Measurements from ENCODE around the gene AOPEP. TPM values are rescaled to one million over a fixed set of nuclear protein-coding genes. Genes with fewer than 3 reads are reported as not detected.

AOPEP gene
- total RNA-seq, 4 donors from 2014 or later: 18.8 to 81.0 (median 32.1) TPM

GRCh38 chr9:94839398-94839797 lies 112.9 kb downstream of the AOPEP start:
- no peak for TF ChIP-seq CTCF (IDR thresholded peaks at IDR 0.05; ENCODE audit: low read depth)

GRCh38 chr9:94840738-94841137 lies 114.2 kb downstream of the AOPEP start:
- no peak for TF ChIP-seq CTCF (IDR thresholded peaks at IDR 0.05; ENCODE audit: low read depth)

GRCh38 chr9:94843134-94843533 lies 116.6 kb downstream of the AOPEP start:
- TF ChIP-seq CTCF (IDR thresholded peaks at IDR 0.05; ENCODE audit: low read depth): no peak

GRCh38 chr9:94846739-94847138 lies 120.2 kb downstream of the AOPEP start:
- no peak for TF ChIP-seq CTCF (IDR thresholded peaks at IDR 0.05; ENCODE audit: low read depth)

GRCh38 chr9:94847486-94847885 lies 121.0 kb downstream of the AOPEP start:
- no peak for TF ChIP-seq CTCF (IDR thresholded peaks at IDR 0.05; ENCODE audit: low read depth)

- no peak for TF ChIP-seq CTCF (IDR thresholded peaks at IDR 0.05; ENCODE audit: low read depth)
Observed at GRCh38 chr9:94850540-94851434, 124.3 kb downstream of the AOPEP start.

GRCh38 chr9:94851467-94851866 lies 125.0 kb downstream of the AOPEP start:
- no peak for TF ChIP-seq CTCF (IDR thresholded peaks at IDR 0.05; ENCODE audit: low read depth)
